Endothelial cell of umbilical vein (primary cell): Measurements from ENCODE around the gene STRIP2. TPM values are rescaled to one million over a fixed set of nuclear protein-coding genes. Genes with fewer than 3 reads are reported as not detected.

ENCODE experiments used
- BruUV-seq: library from RNA; stranded (reverse); fragments of 400-500 nt; replicated peaks from 2 replicates; lab custom pipeline; 2021; lab: Mats Ljungman, UMichigan
- CTCF ChIA-PET: fragments of 300-600, 350-600 bp; sonication (Branson Sonifier 250); formaldehyde crosslinking; loops from one replicate; lab custom pipeline; 2021; ENCODE audit warnings: antibody characterized with exemption, inconsistent platforms; lab: Charles Lee
- POLR2A ChIA-PET: fragments of 300-600, 350-600 bp; sonication (Branson Sonifier 250); formaldehyde crosslinking; loops from one replicate; lab custom pipeline; 2021; ENCODE audit warnings: antibody characterized with exemption, inconsistent platforms; lab: Charles Lee
- DNase-seq: peaks from one replicate; pipeline ENCODE4 v3.0.0-alpha.2; 2011; ENCODE audit warnings: low read depth, low spot score
- FAIRE-seq: peaks from 2 replicates; lab custom pipeline; 2011; peaks lifted over from hg19 to GRCh38; lab: Jason Lieb, UNC
- H2AFZ ChIP-seq: 2 replicates; pipeline ENCODE4 v1.6.0; 2012; ENCODE audit warnings: low read depth, low read length, control low read depth, inconsistent platforms
- H3K27ac ChIP-seq: 2 replicates; pipeline ENCODE4 v1.5.1; 2011; ENCODE audit warnings: low read depth, mild to moderate bottlenecking, control low read depth, low read length, moderate library complexity; ENCODE audit not compliant: insufficient read depth
- H3K27me3 ChIP-seq, 2 experiments: 2 replicates each; pipeline versions ENCODE4 v1.6.0 to v1.6.1; 2011; ENCODE audit warnings: low read length in 2 of 2, mixed read lengths in 1 of 2; ENCODE audit not compliant: control insufficient read depth in 2 of 2, insufficient read depth in 2 of 2
- H3K36me3 ChIP-seq, 2 experiments: 2 replicates in 1 of 2; 3 replicates in 1 of 2; pipeline ENCODE4 v1.5.1; 2011; ENCODE audit warnings: low read length in 2 of 2, mild to moderate bottlenecking in 1 of 2, moderate library complexity in 1 of 2; ENCODE audit not compliant: control insufficient read depth in 2 of 2, insufficient read depth in 2 of 2; ENCODE audit errors: extremely low read depth in 1 of 2
- H3K4me1 ChIP-seq: 3 replicates; pipeline ENCODE4 v1.5.1; 2011; ENCODE audit warnings: mild to moderate bottlenecking, low read length; ENCODE audit not compliant: control insufficient read depth, insufficient read depth; ENCODE audit errors: extremely low read depth
- H3K4me2 ChIP-seq: 2 replicates; pipeline ENCODE4 v1.6.1; 2011; ENCODE audit warnings: low read length, control low read depth, mixed read lengths; ENCODE audit not compliant: insufficient read depth
- H3K4me3 ChIP-seq, 3 experiments: fragments of 200-600 bp in 1 of 3; sonication (generic), shearing (Covaris generic) in 1 of 3; replicated peaks in 1 of 3; 2 replicates each; pipeline ENCODE4 v1.5.1; 2011 to 2016; ENCODE audit warnings: control low read depth in 3 of 3, low read length in 3 of 3, mild to moderate bottlenecking in 2 of 3, inconsistent platforms in 1 of 3, low read depth in 1 of 3, moderate library complexity in 1 of 3; ENCODE audit not compliant: insufficient read depth in 1 of 3
- H3K79me2 ChIP-seq: 2 replicates; pipeline ENCODE4 v1.6.0; 2012; ENCODE audit warnings: low read length, inconsistent platforms; ENCODE audit not compliant: control insufficient read depth, insufficient read depth
- H3K9ac ChIP-seq: replicated peaks from 2 replicates; pipeline ENCODE3; 2011; ENCODE audit warnings: low read length, control low read depth; ENCODE audit not compliant: insufficient read depth; ENCODE audit errors: extremely low read depth
- H3K9me1 ChIP-seq: replicated peaks from 3 replicates; pipeline ENCODE4 v1.6.0; 2011; ENCODE audit warnings: mild to moderate bottlenecking, low read length; ENCODE audit not compliant: control insufficient read depth, insufficient read depth; ENCODE audit errors: extremely low read depth
- H3K9me3 ChIP-seq: replicated peaks from 2 replicates; pipeline ENCODE4 v1.5.1; 2012; ENCODE audit warnings: low read length, inconsistent platforms; ENCODE audit not compliant: control insufficient read depth, insufficient read depth
- H4K20me1 ChIP-seq: replicated peaks from 2 replicates; pipeline ENCODE3; 2011; ENCODE audit warnings: mild to moderate bottlenecking, low read length; ENCODE audit not compliant: control insufficient read depth, insufficient read depth; ENCODE audit errors: extremely low read depth
- EZH2 ChIP-seq: IDR thresholded peaks from 2 replicates; pipeline ENCODE4 v1.6.1; 2012; ENCODE audit warnings: borderline replicate concordance, low read depth, mild to moderate bottlenecking, moderate library complexity, low read length, inconsistent platforms; ENCODE audit not compliant: severe bottlenecking
- FOS ChIP-seq: IDR thresholded peaks from 2 replicates; pipeline ENCODE4 v1.6.1; 2011; ENCODE audit warnings: mild to moderate bottlenecking, low read length, moderate library complexity, borderline replicate concordance; ENCODE audit not compliant: insufficient read depth
- GATA2 ChIP-seq: IDR thresholded peaks from 2 replicates; pipeline ENCODE4 v1.7.0; 2011; ENCODE audit warnings: low read depth, mild to moderate bottlenecking, moderate library complexity, mixed read lengths, low read length; ENCODE audit not compliant: insufficient read length, insufficient read depth
- JUN ChIP-seq: IDR thresholded peaks from 2 replicates; pipeline ENCODE4 v1.6.1; 2011; ENCODE audit warnings: borderline replicate concordance, low read depth; ENCODE audit not compliant: insufficient read length, insufficient read depth
- MYC ChIP-seq: IDR thresholded peaks from one replicate; pipeline ENCODE4 v1.6.1; 2011; ENCODE audit warnings: mild to moderate bottlenecking, low read depth, low read length
- POLR2A ChIP-seq: IDR thresholded peaks from 2 replicates; pipeline ENCODE4 v1.6.1; 2012; ENCODE audit warnings: low read depth, mild to moderate bottlenecking, control low read depth, low read length
- POLR2AphosphoS5 ChIP-seq: IDR thresholded peaks from 2 replicates; pipeline ENCODE4 v1.6.1; 2012; ENCODE audit warnings: low read depth, mild to moderate bottlenecking, control low read depth, low read length, moderate library complexity; ENCODE audit not compliant: insufficient read depth
- dilution Hi-C: fragments of 300-500 bp; cut with MboI; formaldehyde crosslinking; loops from one replicate; pipeline ENCODE4 v1.15.0; 2019; ENCODE audit warnings: low sequenced_read_pairs; ENCODE audit not compliant: extremely low pct_ligation_motif_present
- intact Hi-C: fragments of 100-400 bp; cut with micrococcal nuclease; formaldehyde crosslinking; loops from one replicate; pipeline ENCODE4 v1.10.0; 2022
- polyA plus RNA-seq, 4 experiments: library from polyadenylated mRNA; depleted of rRNA in 3 of 4; stranded (reverse) in 3 of 4; unstranded in 1 of 4; fragments of >200 nt; gene quantifications; 2 replicates each; pipeline versions ENCODE4 v1.2.1 to v1.2.3, GENCODE V29; 2011 to 2012; ENCODE audit warnings: missing spikeins in 1 of 4
- total RNA-seq: library from RNA; stranded (reverse); gene quantifications from 2 replicates; pipeline ENCODE4 v1.2.3, GENCODE V29; 2021
- TF ChIP-seq, protein P1 (sequence below), 2 donors: IDR thresholded peaks; 1 replicate in 1 of 2; 2 replicates in 1 of 2; pipeline ENCODE4 v1.5.1; 2011; ENCODE audit warnings: low read length in 2 of 2, mild to moderate bottlenecking in 2 of 2, moderate library complexity in 2 of 2, control low read depth in 1 of 2, inconsistent platforms in 1 of 2, low read depth in 1 of 2; ENCODE audit not compliant: insufficient read depth in 1 of 2; ENCODE audit errors: extremely low read depth in 1 of 2
- TF ChIP-seq, protein P2 (sequence below): IDR thresholded peaks from 2 replicates; pipeline ENCODE4 v1.6.1; 2011; ENCODE audit not compliant: insufficient read depth, insufficient read length

Gene STRIP2
- total and polyA plus RNA-seq, 2 donors (not counting 3 experiments of a cell fraction or from before 2014, with no cell fraction given): 3.4 to 10.0 TPM

DNA sequence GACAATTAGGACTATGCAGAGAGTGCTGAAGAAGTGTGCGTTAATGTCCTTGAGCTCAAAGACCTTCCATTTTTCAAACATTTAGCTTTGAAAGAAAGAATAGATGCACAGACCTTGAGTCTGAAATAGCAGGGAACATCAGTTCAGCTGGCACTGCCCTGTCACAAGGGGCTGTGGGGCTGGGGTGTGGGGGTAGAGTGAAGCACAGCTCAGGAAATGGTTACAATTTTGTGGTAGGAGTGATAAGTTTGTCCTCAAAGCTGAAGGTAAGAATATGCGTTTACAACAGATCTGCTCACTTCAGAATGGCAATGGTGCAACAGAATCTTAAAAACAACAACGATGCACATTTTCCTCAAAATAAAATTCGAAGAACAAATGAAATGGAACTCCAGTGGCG is 101.7 kb downstream of the STRIP2 start:
- no TSS peak for BruUV-seq
- H3K4me3 ChIP-seq: no peak overlapping the region
- no peak overlapping the region for H2AFZ ChIP-seq
- no peaks in the 10 kb centered on the region for H3K9me1 ChIP-seq
- no peak overlapping the region for H3K9ac ChIP-seq
- no peaks in the 10 kb centered on the region for H3K79me2 ChIP-seq
- H3K4me2 ChIP-seq: no peak overlapping the region
- FAIRE-seq (no peak), DNase-seq (no peak)
- no peaks in the 10 kb centered on the region for H4K20me1 ChIP-seq
- no peaks in the 10 kb centered on the region for H3K27me3 ChIP-seq
- no peak overlapping the region for H3K27ac ChIP-seq
- H3K4me1 ChIP-seq: no peaks in the 10 kb centered on the region
- ChIA-PET POLR2A (no interaction called here), CTCF (interaction anchor here (0.9 kb wide), 1 partner anchor 10 kb away, joined by 4 read pairs; no protein-coding TSS in a partner anchor)
- intact Hi-C loops: no loop called here
- H3K36me3 ChIP-seq: no peaks in the 10 kb centered on the region
- TF ChIP-seq, protein P1, sequence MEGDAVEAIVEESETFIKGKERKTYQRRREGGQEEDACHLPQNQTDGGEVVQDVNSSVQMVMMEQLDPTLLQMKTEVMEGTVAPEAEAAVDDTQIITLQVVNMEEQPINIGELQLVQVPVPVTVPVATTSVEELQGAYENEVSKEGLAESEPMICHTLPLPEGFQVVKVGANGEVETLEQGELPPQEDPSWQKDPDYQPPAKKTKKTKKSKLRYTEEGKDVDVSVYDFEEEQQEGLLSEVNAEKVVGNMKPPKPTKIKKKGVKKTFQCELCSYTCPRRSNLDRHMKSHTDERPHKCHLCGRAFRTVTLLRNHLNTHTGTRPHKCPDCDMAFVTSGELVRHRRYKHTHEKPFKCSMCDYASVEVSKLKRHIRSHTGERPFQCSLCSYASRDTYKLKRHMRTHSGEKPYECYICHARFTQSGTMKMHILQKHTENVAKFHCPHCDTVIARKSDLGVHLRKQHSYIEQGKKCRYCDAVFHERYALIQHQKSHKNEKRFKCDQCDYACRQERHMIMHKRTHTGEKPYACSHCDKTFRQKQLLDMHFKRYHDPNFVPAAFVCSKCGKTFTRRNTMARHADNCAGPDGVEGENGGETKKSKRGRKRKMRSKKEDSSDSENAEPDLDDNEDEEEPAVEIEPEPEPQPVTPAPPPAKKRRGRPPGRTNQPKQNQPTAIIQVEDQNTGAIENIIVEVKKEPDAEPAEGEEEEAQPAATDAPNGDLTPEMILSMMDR (IDR thresholded peaks at IDR 0.05; ENCODE audit: extremely low read depth in 1 of 2, insufficient read depth in 1 of 2, low read depth in 1 of 2, low read length in 2 of 2): no peak
- no peaks in the 10 kb centered on the region for H3K9me3 ChIP-seq
- dilution Hi-C loops: no loop called here

GRCh38 chr7:129536323-129536722 is 102.1 kb downstream of the STRIP2 start:
- intact Hi-C loops (no loop called here), dilution Hi-C loops (no loop called here)
- H3K9me3 ChIP-seq: no peaks in the 10 kb centered on the region
- H3K27me3 ChIP-seq: no peaks in the 10 kb centered on the region
- DNase-seq (no peak), FAIRE-seq (no peak)
- no peak for TF ChIP-seq GATA2
- no peak for TF ChIP-seq POLR2AphosphoS5
- no peak for TF ChIP-seq POLR2A
- no peak for TF ChIP-seq MYC
- no peak for TF ChIP-seq JUN
- TF ChIP-seq, protein P1 (IDR thresholded peaks at IDR 0.05; ENCODE audit: extremely low read depth in 1 of 2, insufficient read depth in 1 of 2, low read depth in 1 of 2, low read length in 2 of 2): no peak
- TF ChIP-seq, protein P2, sequence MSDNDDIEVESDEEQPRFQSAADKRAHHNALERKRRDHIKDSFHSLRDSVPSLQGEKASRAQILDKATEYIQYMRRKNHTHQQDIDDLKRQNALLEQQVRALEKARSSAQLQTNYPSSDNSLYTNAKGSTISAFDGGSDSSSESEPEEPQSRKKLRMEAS: no peak
- no peak for TF ChIP-seq FOS
- TF ChIP-seq EZH2: no peak
- no peaks in the 10 kb centered on the region for H3K9me1 ChIP-seq
- H3K4me3 ChIP-seq: no peak overlapping the region
- ChIA-PET CTCF (interaction anchor here (0.9 kb wide), 1 partner anchor 10 kb away, joined by 4 read pairs; no protein-coding TSS in a partner anchor), POLR2A (no interaction called here)
- H3K4me2 ChIP-seq: no peak overlapping the region
- no peak overlapping the region for H3K27ac ChIP-seq
- no peaks in the 10 kb centered on the region for H3K4me1 ChIP-seq
- no peaks in the 10 kb centered on the region for H3K79me2 ChIP-seq
- no peaks in the 10 kb centered on the region for H3K36me3 ChIP-seq
- no peaks in the 10 kb centered on the region for H4K20me1 ChIP-seq
- no TSS peak for BruUV-seq
- H2AFZ ChIP-seq: no peak overlapping the region
- no peak overlapping the region for H3K9ac ChIP-seq
